ENCODE results near the gene OTUD7B.

Gene OTUD7B

GRCh38 chr1:149896575-149896974 is 114.0 kb downstream of the OTUD7B start:
- peaks cover 3% of the 10 kb centered on the region for H3K27me3 Mint-ChIP-seq (ENCODE audit: low read depth, poor library complexity)
- no peaks in the 10 kb centered on the region for H3K9me3 Mint-ChIP-seq
- peaks cover 18% of the 10 kb centered on the region for H3K4me1 Mint-ChIP-seq
- no peak overlapping the region for H3K4me3 Mint-ChIP-seq
- TF ChIP-seq CTCF (IDR thresholded peaks at IDR 0.05) = no peak
- H3K36me3 Mint-ChIP-seq (ENCODE audit: low read depth) = peaks cover 10% of the 10 kb centered on the region
- no peak for DNase-seq
- no peak overlapping the region for H3K27ac Mint-ChIP-seq

GRCh38 chr1:149888999-149889289 is 121.6 kb downstream of the OTUD7B start:
- Mint-ChIP-seq H3K27me3 (ENCODE audit: low read depth, poor library complexity) (peaks cover 4% of the 10 kb centered on the region), H3K9me3 (no peaks in the 10 kb centered on the region), H3K36me3 (ENCODE audit: low read depth) (no peaks in the 10 kb centered on the region), H3K27ac (no peak overlapping the region), H3K4me3 (no peak overlapping the region), H3K4me1 (peaks cover 5% of the 10 kb centered on the region)
- no peak for TF ChIP-seq CTCF (IDR thresholded peaks at IDR 0.05)
- DNase-seq = no peak

- H3K27ac Mint-ChIP-seq = no peak overlapping the region
- DNase-seq = peak; percentile 81
- peak; percentile 58 for TF ChIP-seq CTCF (IDR thresholded peaks at IDR 0.05)
- H3K36me3 Mint-ChIP-seq (ENCODE audit: low read depth) = no peaks in the 10 kb centered on the region
- peaks cover 5% of the 10 kb centered on the region for H3K4me1 Mint-ChIP-seq
- peaks cover 4% of the 10 kb centered on the region for H3K27me3 Mint-ChIP-seq (ENCODE audit: low read depth, poor library complexity)
- H3K4me3 Mint-ChIP-seq = no peak overlapping the region
- no peaks in the 10 kb centered on the region for H3K9me3 Mint-ChIP-seq
Measured at GRCh38 chr1:149888247-149888998, 122.1 kb downstream of the OTUD7B start.
